SK-N-SH (cell line): ENCODE results near the gene DNAH5.

Experiments used
- ELF1 ChIP-seq: IDR thresholded peaks from 2 replicates; pipeline ENCODE4 v1.4.0; 2012
- EP300 ChIP-seq, 2 experiments: IDR thresholded peaks; 2 replicates each; pipeline versions ENCODE4 v1.4.0 to v1.6.1; 2012; ENCODE audit warnings: borderline replicate concordance in 1 of 2, low read depth in 1 of 2, low read length in 1 of 2
- EZH2phosphoT487 ChIP-seq: fragments of 200-600 bp; sonication (generic); IDR thresholded peaks from 2 replicates; pipeline ENCODE4 v1.6.1; 2017; ENCODE audit warnings: low read depth, mixed run types, mild to moderate bottlenecking, antibody characterized with exemption, moderate library complexity, borderline replicate concordance
- FOXJ3 ChIP-seq: sonication (generic); formaldehyde crosslinking; IDR thresholded peaks from 2 replicates; pipeline ENCODE4 v1.5.1; 2020; ENCODE audit warnings: mild to moderate bottlenecking, missing genetic modification reagents
- FOXM1 ChIP-seq: IDR thresholded peaks from 2 replicates; pipeline ENCODE4 v1.4.0; 2012; ENCODE audit warnings: low read depth, mild to moderate bottlenecking
- JUND ChIP-seq: IDR thresholded peaks from 2 replicates; pipeline ENCODE4 v1.4.0; 2012
- NRF1 ChIP-seq: IDR thresholded peaks from 2 replicates; pipeline ENCODE4 v1.6.1; 2012; ENCODE audit warnings: low read depth, mild to moderate bottlenecking, low read length
- SIN3A ChIP-seq: IDR thresholded peaks from 2 replicates; pipeline ENCODE4 v1.6.1; 2012; ENCODE audit warnings: low read depth, mild to moderate bottlenecking, low read length, moderate library complexity, borderline replicate concordance
- TF ChIP-seq, protein P1 (sequence below): fragments of 200-600 bp; sonication (generic); IDR thresholded peaks from 2 replicates; pipeline ENCODE4 v1.6.1; 2017; ENCODE audit warnings: antibody characterized with exemption, mild to moderate bottlenecking, moderate library complexity
- TF ChIP-seq, protein P2 (sequence below): fragments of 150-350 bp; IDR thresholded peaks from 2 replicates; pipeline ENCODE4 v1.6.1; 2017; ENCODE audit warnings: antibody characterized with exemption, low read length, low read depth, borderline replicate concordance
- TF ChIP-seq, protein P3 (sequence below): IDR thresholded peaks from 2 replicates; pipeline ENCODE4 v1.4.0; 2012; ENCODE audit warnings: low read depth, borderline replicate concordance

DNA sequence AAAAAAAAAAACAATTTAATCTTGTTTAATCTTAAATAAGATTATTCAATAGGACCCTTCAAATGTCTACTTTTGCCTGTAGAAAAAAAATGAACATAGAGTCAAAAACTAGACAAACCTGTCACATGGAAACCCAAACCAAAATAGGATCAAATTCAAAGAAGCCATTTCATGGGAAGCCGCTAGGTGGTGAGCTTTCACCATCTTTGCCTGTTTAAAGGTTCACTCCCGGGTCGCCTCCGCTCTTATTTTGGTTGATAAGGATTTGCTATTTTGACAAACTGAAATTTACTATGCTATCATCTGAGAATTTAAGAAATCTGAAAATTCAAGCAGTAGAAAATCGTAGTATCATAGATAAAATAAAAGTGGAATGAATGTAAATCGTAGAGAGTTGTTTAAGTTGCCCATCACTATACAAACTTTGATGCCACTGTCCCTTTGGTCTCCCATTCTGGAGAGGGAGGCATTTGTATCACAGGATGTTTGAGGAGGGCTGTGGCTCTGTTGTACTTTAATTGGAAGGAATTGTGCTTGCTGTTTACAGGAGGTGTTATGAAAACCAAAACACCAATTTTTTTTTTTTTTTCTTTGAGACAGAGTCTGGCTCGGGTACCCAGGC lies 43.5 kb upstream of the DNAH5 start:
- TF ChIP-seq, protein P1, sequence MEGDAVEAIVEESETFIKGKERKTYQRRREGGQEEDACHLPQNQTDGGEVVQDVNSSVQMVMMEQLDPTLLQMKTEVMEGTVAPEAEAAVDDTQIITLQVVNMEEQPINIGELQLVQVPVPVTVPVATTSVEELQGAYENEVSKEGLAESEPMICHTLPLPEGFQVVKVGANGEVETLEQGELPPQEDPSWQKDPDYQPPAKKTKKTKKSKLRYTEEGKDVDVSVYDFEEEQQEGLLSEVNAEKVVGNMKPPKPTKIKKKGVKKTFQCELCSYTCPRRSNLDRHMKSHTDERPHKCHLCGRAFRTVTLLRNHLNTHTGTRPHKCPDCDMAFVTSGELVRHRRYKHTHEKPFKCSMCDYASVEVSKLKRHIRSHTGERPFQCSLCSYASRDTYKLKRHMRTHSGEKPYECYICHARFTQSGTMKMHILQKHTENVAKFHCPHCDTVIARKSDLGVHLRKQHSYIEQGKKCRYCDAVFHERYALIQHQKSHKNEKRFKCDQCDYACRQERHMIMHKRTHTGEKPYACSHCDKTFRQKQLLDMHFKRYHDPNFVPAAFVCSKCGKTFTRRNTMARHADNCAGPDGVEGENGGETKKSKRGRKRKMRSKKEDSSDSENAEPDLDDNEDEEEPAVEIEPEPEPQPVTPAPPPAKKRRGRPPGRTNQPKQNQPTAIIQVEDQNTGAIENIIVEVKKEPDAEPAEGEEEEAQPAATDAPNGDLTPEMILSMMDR, result peak; percentile 95
- no peak for TF ChIP-seq FOXJ3
- TF ChIP-seq, protein P2, sequence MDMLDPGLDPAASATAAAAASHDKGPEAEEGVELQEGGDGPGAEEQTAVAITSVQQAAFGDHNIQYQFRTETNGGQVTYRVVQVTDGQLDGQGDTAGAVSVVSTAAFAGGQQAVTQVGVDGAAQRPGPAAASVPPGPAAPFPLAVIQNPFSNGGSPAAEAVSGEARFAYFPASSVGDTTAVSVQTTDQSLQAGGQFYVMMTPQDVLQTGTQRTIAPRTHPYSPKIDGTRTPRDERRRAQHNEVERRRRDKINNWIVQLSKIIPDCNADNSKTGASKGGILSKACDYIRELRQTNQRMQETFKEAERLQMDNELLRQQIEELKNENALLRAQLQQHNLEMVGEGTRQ, result no peak
- TF ChIP-seq, protein P3, sequence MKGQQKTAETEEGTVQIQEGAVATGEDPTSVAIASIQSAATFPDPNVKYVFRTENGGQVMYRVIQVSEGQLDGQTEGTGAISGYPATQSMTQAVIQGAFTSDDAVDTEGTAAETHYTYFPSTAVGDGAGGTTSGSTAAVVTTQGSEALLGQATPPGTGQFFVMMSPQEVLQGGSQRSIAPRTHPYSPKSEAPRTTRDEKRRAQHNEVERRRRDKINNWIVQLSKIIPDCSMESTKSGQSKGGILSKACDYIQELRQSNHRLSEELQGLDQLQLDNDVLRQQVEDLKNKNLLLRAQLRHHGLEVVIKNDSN, result no peak
- no peak for TF ChIP-seq JUND
- TF ChIP-seq FOXM1, result no peak
- no peak for TF ChIP-seq EZH2phosphoT487
- no peak for TF ChIP-seq ELF1
- no peak for TF ChIP-seq EP300 (IDR thresholded peaks at IDR 0.05; ENCODE audit: borderline replicate concordance in 1 of 2, low read depth in 1 of 2, low read length in 1 of 2)
- no peak; the same call in 1 of the 2 replicates for TF ChIP-seq NRF1
- no peak for TF ChIP-seq SIN3A
